IMR-90 (cell line): ENCODE measurements around the gene MMGT1. TPM values are rescaled to one million over a fixed set of nuclear protein-coding genes. Genes with fewer than 3 reads are reported as not detected.

Experiments
- ATAC-seq: fragments of 200-7000 bp; cut with Tn5 transposase; 2 replicates; pipeline ENCODE4 v1.9.1; 2020; ENCODE audit warnings: low read depth, mild to moderate bottlenecking, moderate library complexity
- Bru-seq: library from RNA; stranded (reverse); fragments of 400-500 nt; gene quantifications from one replicate; lab custom pipeline; 2021; lab: Mats Ljungman, UMichigan
- BruChase-seq, 2 experiments: library from RNA; stranded (reverse); fragments of 400-500 nt; gene quantifications; one replicate each; lab custom pipeline; 2021; lab: Mats Ljungman, UMichigan
- BruUV-seq: library from RNA; stranded (reverse); fragments of 400-500 nt; replicated peaks from 2 replicates; lab custom pipeline; 2021; lab: Mats Ljungman, UMichigan
- CTCF ChIA-PET: fragments of 300-600 bp; formaldehyde crosslinking; extraction: SDS; loops from one replicate; lab custom pipeline; 2021; ENCODE audit warnings: antibody characterized with exemption; lab: Yijun Ruan, JAX
- POLR2A ChIA-PET: fragments of 300-600 bp; sonication (Branson Sonifier 250); formaldehyde crosslinking; loops from one replicate; lab custom pipeline; 2022; ENCODE audit warnings: antibody characterized with exemption; ENCODE audit not compliant: unreplicated experiment; lab: Charles Lee
- DNase-seq: peaks from one replicate; pipeline ENCODE4 v3.0.0; 2013
- H2AFZ ChIP-seq: replicated peaks from 2 replicates; pipeline ENCODE3; 2013; ENCODE audit warnings: low read length, mild to moderate bottlenecking; ENCODE audit not compliant: poor library complexity
- H2AK5ac ChIP-seq: 2 replicates; pipeline ENCODE4 v1.6.1; 2013; ENCODE audit warnings: low read depth, low read length, inconsistent platforms
- H2AK9ac ChIP-seq: replicated peaks from 2 replicates; pipeline ENCODE3; 2013; ENCODE audit warnings: mild to moderate bottlenecking, low read depth, low read length, moderate library complexity; ENCODE audit not compliant: poor library complexity
- H2BK120ac ChIP-seq: 2 replicates; pipeline ENCODE4 v1.6.1; 2013; ENCODE audit warnings: low read depth, low read length, inconsistent platforms
- H2BK15ac ChIP-seq: 3 replicates; pipeline ENCODE4 v1.6.1; 2013; ENCODE audit warnings: low read depth, low read length, inconsistent platforms
- H2BK20ac ChIP-seq: 2 replicates; pipeline ENCODE4 v1.6.1; 2013; ENCODE audit warnings: low read depth, mild to moderate bottlenecking, inconsistent platforms, low read length, moderate library complexity
- H2BK5ac ChIP-seq: 2 replicates; pipeline ENCODE4 v1.6.1; 2013; ENCODE audit warnings: mild to moderate bottlenecking, low read depth, low read length, inconsistent platforms; ENCODE audit not compliant: poor library complexity, severe bottlenecking
- H3K14ac ChIP-seq: replicated peaks from 2 replicates; pipeline ENCODE4 v1.6.1; 2013; ENCODE audit warnings: low read depth, low read length, inconsistent platforms
- H3K18ac ChIP-seq: 2 replicates; pipeline ENCODE4 v1.6.1; 2013; ENCODE audit warnings: low read depth, low read length, control low read depth
- H3K23ac ChIP-seq: 2 replicates; pipeline ENCODE4 v1.6.1; 2013; ENCODE audit warnings: low read depth, low read length, inconsistent platforms
- H3K27ac ChIP-seq: 2 replicates; pipeline ENCODE4 v1.5.1; 2013; ENCODE audit warnings: mild to moderate bottlenecking, control low read depth, low read length; ENCODE audit not compliant: insufficient read depth
- H3K27me3 ChIP-seq: 2 replicates; pipeline ENCODE4 v1.6.1; 2013; ENCODE audit warnings: low read length; ENCODE audit not compliant: control insufficient read depth, insufficient read depth
- H3K36me3 ChIP-seq: 2 replicates; pipeline ENCODE4 v1.6.1; 2013; ENCODE audit warnings: low read length, mixed read lengths; ENCODE audit not compliant: control insufficient read depth, insufficient read depth
- H3K4ac ChIP-seq: 2 replicates; pipeline ENCODE4 v1.6.1; 2013; ENCODE audit warnings: low read depth, low read length, inconsistent platforms
- H3K4me1 ChIP-seq: 2 replicates; pipeline ENCODE4 v1.6.1; 2013; ENCODE audit warnings: low read length, mixed read lengths; ENCODE audit not compliant: control insufficient read depth, insufficient read depth
- H3K4me2 ChIP-seq: 2 replicates; pipeline ENCODE4 v1.6.1; 2013; ENCODE audit warnings: low read depth, mild to moderate bottlenecking, control low read depth, low read length, moderate library complexity
- H3K4me3 ChIP-seq: 2 replicates; pipeline ENCODE4 v1.5.1; 2013; ENCODE audit warnings: low read depth, mild to moderate bottlenecking, control low read depth, low read length, moderate library complexity; ENCODE audit not compliant: insufficient read depth
- H3K56ac ChIP-seq: 2 replicates; pipeline ENCODE4 v1.6.1; 2013; ENCODE audit warnings: low read length, inconsistent platforms; ENCODE audit not compliant: insufficient read depth; ENCODE audit errors: extremely low read depth
- H3K79me1 ChIP-seq, 2 experiments: 2 replicates each; pipeline ENCODE4 v1.6.1; 2013; ENCODE audit warnings: low read length in 2 of 2, inconsistent platforms in 1 of 2, low read depth in 1 of 2
- H3K9ac ChIP-seq: 2 replicates; pipeline ENCODE4 v1.6.1; 2013; ENCODE audit warnings: low read depth, low read length, control low read depth
- H3K9me1 ChIP-seq: 2 replicates; pipeline ENCODE4 v1.6.1; 2013; ENCODE audit warnings: low read length, inconsistent platforms; ENCODE audit not compliant: insufficient read depth
- H3K9me3 ChIP-seq: 2 replicates; pipeline ENCODE4 v1.6.1; 2013; ENCODE audit warnings: low read length; ENCODE audit not compliant: control insufficient read depth, insufficient read depth
- H4K20me1 ChIP-seq: 2 replicates; pipeline ENCODE4 v1.6.1; 2013; ENCODE audit warnings: low read length, inconsistent platforms; ENCODE audit not compliant: insufficient read depth
- H4K5ac ChIP-seq: 2 replicates; pipeline ENCODE4 v1.6.1; 2013; ENCODE audit warnings: mild to moderate bottlenecking, low read depth, low read length, control low read depth
- H4K8ac ChIP-seq, 2 experiments: 2 replicates each; pipeline ENCODE4 v1.6.1; 2013; ENCODE audit warnings: low read depth in 2 of 2, low read length in 2 of 2, control low read depth in 1 of 2, inconsistent platforms in 1 of 2
- H4K91ac ChIP-seq: 2 replicates; pipeline ENCODE4 v1.6.1; 2013; ENCODE audit warnings: low read depth, low read length, inconsistent platforms; ENCODE audit not compliant: insufficient read depth
- CEBPB ChIP-seq: IDR thresholded peaks from 2 replicates; pipeline ENCODE4 v1.6.1; 2012; ENCODE audit warnings: low read depth, low read length, improper control_type of control experiment
- CHD1 ChIP-seq: IDR thresholded peaks from 2 replicates; pipeline ENCODE4 v1.6.1; 2012; ENCODE audit warnings: low read depth, low read length, improper control_type of control experiment
- MAZ ChIP-seq: IDR thresholded peaks from 2 replicates; pipeline ENCODE4 v1.6.1; 2012; ENCODE audit warnings: low read depth, mild to moderate bottlenecking, low read length, improper control_type of control experiment, moderate library complexity, borderline replicate concordance
- POLR2A ChIP-seq: IDR thresholded peaks from 2 replicates; pipeline ENCODE4 v1.6.1; 2012; ENCODE audit warnings: mild to moderate bottlenecking, low read depth, low read length
- RFX5 ChIP-seq: IDR thresholded peaks from 2 replicates; pipeline ENCODE4 v1.8.0; 2012; ENCODE audit warnings: low read depth, mild to moderate bottlenecking, low read length, moderate library complexity
- WGBS, 2 experiments: methylation state at CpG; one replicate each; pipeline versions ENCODE4 v1.1.5 to v1.1.7; 2013; ENCODE audit warnings: missing lambda C conversion rate in 2 of 2; ENCODE audit not compliant: insufficient read length in 1 of 2; ENCODE audit errors: extremely low coverage in 2 of 2; 5-methylcytosine and 5-hydroxymethylcytosine counted together
- dilution Hi-C: fragments of 300-500 bp; cut with HindIII; formaldehyde crosslinking; loops from one replicate; pipeline ENCODE4 v1.14.3; 2018; ENCODE audit warnings: low sequenced_read_pairs; ENCODE audit not compliant: unreplicated experiment
- in situ Hi-C: fragments of 300-500 bp; cut with MboI; formaldehyde crosslinking; loops from 3 replicates; pipeline ENCODE4 v1.14.3; 2019; ENCODE audit warnings: low sequenced_read_pairs, inconsistent platforms, mixed read lengths
- intact Hi-C: fragments of 100-400 bp; cut with micrococcal nuclease; formaldehyde crosslinking; loops from 2 replicates; pipeline ENCODE4 v1.10.0; 2022
- long read RNA-seq: library from polyadenylated mRNA; unstranded; transcript quantifications from one replicate; pipeline ENCODE4 v2.0.0, GENCODE V29; 2021; ENCODE audit not compliant: unreplicated experiment
- polyA plus RNA-seq, 3 experiments: library from polyadenylated mRNA; depleted of rRNA; stranded (reverse); fragments of >200 nt; gene quantifications; 2 replicates each; pipeline ENCODE4 v1.2.3, GENCODE V29; 2012; ENCODE audit warnings: low replicate concordance in 1 of 3
- total RNA-seq: library from RNA; depleted of rRNA; stranded (reverse); fragments of >200 nt; gene quantifications from 2 replicates; pipeline ENCODE4 v1.2.3, GENCODE V29; 2012; rRNA removed
- TF ChIP-seq, protein P1 (sequence below): fragments of 150-350 bp; IDR thresholded peaks from 2 replicates; pipeline ENCODE4 v1.6.1; 2016; ENCODE audit warnings: low read depth, mild to moderate bottlenecking, low read length, moderate library complexity, borderline replicate concordance
- TF ChIP-seq, protein P2 (sequence below): fragments of 150-350 bp; IDR thresholded peaks from 2 replicates; pipeline ENCODE4 v1.6.1; 2017; ENCODE audit warnings: mild to moderate bottlenecking, antibody characterized with exemption, low read length, low read depth
- TF ChIP-seq, protein P3 (sequence below): conservative IDR thresholded peaks from 2 replicates; pipeline ENCODE4 v1.5.1; 2012; ENCODE audit warnings: mild to moderate bottlenecking, low read depth, low read length, improper control_type of control experiment

Gene MMGT1
- total RNA-seq (7.5 and 18.6 TPM in 2 replicates), polyA plus RNA-seq (2012; rRNA removed) (6.5 and 8.1 TPM in 2 replicates), Bru-seq, nascent RNA (percentile 63 among the genes with signal in this experiment), BruChase-seq, experiment 1, labeled RNA remaining after a 6-hour chase (percentile 88 among the genes with signal in this experiment), BruChase-seq, experiment 2, labeled RNA remaining after a 2-hour chase (percentile 81 among the genes with signal in this experiment)
- polyA plus RNA-seq (2012; cell fraction: cytosol; rRNA removed), result 1.7 and 2.0 TPM in 2 replicates
- polyA plus RNA-seq (2012; cell fraction: nucleus; rRNA removed; ENCODE audit: low replicate concordance), result 0.40 and 2.3 TPM in 2 replicates
- long read RNA-seq, transcript MMGT1-201 (4 exons, 3,738 nt), result major isoform, 17 of 17 reads
- long read RNA-seq, partial matches to known transcripts, result 0 of 17 reads
- long read RNA-seq, other reads (novel, unspliced or antisense), result 0 of 17 reads

DNA sequence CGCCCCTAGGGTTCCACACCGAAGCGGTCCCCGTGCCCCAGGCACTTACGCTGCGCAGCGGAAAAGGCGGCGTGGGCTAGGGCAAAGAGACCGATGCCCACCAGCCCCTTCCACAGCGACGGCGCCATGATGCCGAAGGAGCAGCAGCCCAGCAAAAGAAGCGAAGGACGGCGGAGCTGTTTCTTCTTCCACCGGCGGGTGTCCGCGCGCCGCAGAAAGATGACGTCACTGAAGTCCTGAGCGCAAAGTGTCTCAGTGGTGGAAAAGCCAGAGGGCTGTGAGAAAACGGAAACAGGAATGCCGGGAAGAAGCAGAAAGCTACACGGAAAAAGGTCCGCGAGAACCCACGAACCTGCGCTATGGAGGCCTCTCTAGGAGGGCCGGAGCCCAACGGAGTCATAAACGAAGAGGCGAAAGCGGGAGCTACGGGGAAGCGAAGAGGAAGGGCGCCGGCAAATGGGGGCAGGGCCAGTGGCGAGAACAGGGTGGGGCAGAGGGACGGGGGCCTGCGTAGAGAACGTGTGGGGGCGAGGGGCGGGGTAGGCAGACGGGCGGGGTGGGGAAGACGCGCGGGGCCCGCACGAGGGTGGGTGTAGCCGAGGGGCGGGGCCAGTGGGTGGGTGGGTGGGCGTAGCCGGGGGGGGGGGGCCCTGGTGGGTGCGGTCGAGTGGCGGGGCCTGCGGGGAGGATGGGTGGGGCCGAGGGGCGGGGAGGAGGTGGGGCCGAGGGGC lies at the start of gene MMGT1:
MMGT1 (minus strand) TSS at position 441 of the 731 bp plus-strand sequence; CDS start at position 128, 313 bp downstream.
- peak within 1 kb of the TSS; percentile 68 for H3K4ac ChIP-seq
- H3K9me3 ChIP-seq, result no peaks in the 10 kb centered on the region
- no peak within 1 kb of the TSS; the same call in 1 of the 2 replicates for H2BK20ac ChIP-seq
- H4K5ac ChIP-seq, result peak within 1 kb of the TSS; percentile 86
- peak within 1 kb of the TSS; percentile 83 for H4K91ac ChIP-seq
- H3K9ac ChIP-seq, result peak within 1 kb of the TSS; percentile 94
- peak within 1 kb of the TSS; percentile 89 for H2AFZ ChIP-seq
- peak within 1 kb of the TSS; percentile 83 for H2BK5ac ChIP-seq
- intact Hi-C loops (no loop called here), dilution Hi-C loops (no loop called here), in situ Hi-C loops (no loop called here)
- 0 out of 2 replicates have a peak, but pooled peaks cover 5% of the 10 kb centered on the region for H4K20me1 ChIP-seq
- ATAC-seq (peak; percentile 73), DNase-seq (peak; percentile 77)
- CTCF ChIA-PET, result interaction anchor here (0.7 kb wide), 1 partner anchor 14 kb away, joined by 4 read pairs; no protein-coding TSS in a partner anchor
- no peaks in the 10 kb centered on the region for H3K9me1 ChIP-seq
- peak within 1 kb of the TSS; percentile 91 for H3K56ac ChIP-seq
- peak within 1 kb of the TSS; percentile 76; the same call in 1 of the 3 replicates for H2BK15ac ChIP-seq
- peak within 1 kb of the TSS; percentile 95 for H3K18ac ChIP-seq
- no peak within 1 kb of the TSS for H2AK5ac ChIP-seq
- peak within 1 kb of the TSS; percentile 100 for H3K27ac ChIP-seq
- H3K4me1 ChIP-seq, result no peaks in the 10 kb centered on the region
- POLR2A ChIA-PET, result no interaction called here
- H4K8ac ChIP-seq, result peak within 1 kb of the TSS; percentile 83 to 91
- 45% methylated on average over 24 of the region's 65 CpGs; no CpG with 5 or more reads in 1 of the 2 experiments for WGBS, 2 experiments
- H2AK9ac ChIP-seq, result peak within 1 kb of the TSS; percentile 68
- TF ChIP-seq RFX5 (no peak), MAZ (peak; percentile 61; the same call in 1 of the 2 replicates), POLR2A (peak; percentile 56; the same call in 1 of the 2 replicates), CHD1 (0 out of 2 replicates have a peak, but pooled peaks have one; percentile 42), CEBPB (no peak)
- TF ChIP-seq, protein P1, sequence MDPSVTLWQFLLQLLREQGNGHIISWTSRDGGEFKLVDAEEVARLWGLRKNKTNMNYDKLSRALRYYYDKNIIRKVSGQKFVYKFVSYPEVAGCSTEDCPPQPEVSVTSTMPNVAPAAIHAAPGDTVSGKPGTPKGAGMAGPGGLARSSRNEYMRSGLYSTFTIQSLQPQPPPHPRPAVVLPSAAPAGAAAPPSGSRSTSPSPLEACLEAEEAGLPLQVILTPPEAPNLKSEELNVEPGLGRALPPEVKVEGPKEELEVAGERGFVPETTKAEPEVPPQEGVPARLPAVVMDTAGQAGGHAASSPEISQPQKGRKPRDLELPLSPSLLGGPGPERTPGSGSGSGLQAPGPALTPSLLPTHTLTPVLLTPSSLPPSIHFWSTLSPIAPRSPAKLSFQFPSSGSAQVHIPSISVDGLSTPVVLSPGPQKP, result no peak
- TF ChIP-seq, protein P2, sequence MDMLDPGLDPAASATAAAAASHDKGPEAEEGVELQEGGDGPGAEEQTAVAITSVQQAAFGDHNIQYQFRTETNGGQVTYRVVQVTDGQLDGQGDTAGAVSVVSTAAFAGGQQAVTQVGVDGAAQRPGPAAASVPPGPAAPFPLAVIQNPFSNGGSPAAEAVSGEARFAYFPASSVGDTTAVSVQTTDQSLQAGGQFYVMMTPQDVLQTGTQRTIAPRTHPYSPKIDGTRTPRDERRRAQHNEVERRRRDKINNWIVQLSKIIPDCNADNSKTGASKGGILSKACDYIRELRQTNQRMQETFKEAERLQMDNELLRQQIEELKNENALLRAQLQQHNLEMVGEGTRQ, result no peak
- TF ChIP-seq, protein P3, sequence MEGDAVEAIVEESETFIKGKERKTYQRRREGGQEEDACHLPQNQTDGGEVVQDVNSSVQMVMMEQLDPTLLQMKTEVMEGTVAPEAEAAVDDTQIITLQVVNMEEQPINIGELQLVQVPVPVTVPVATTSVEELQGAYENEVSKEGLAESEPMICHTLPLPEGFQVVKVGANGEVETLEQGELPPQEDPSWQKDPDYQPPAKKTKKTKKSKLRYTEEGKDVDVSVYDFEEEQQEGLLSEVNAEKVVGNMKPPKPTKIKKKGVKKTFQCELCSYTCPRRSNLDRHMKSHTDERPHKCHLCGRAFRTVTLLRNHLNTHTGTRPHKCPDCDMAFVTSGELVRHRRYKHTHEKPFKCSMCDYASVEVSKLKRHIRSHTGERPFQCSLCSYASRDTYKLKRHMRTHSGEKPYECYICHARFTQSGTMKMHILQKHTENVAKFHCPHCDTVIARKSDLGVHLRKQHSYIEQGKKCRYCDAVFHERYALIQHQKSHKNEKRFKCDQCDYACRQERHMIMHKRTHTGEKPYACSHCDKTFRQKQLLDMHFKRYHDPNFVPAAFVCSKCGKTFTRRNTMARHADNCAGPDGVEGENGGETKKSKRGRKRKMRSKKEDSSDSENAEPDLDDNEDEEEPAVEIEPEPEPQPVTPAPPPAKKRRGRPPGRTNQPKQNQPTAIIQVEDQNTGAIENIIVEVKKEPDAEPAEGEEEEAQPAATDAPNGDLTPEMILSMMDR, result 0 out of 2 replicates have a peak, but pooled peaks have one; percentile 2
- BruUV-seq, result TSS peak; percentile 40
- peak within 1 kb of the TSS; percentile 69 for H3K14ac ChIP-seq
- no peaks in the 10 kb centered on the region for H3K27me3 ChIP-seq
- H3K4me2 ChIP-seq, result peak within 1 kb of the TSS; percentile 77
- no peaks in the 10 kb centered on the region for H3K36me3 ChIP-seq
- H2BK120ac ChIP-seq, result peak within 1 kb of the TSS; percentile 81
- peak within 1 kb of the TSS; percentile 94 for H3K4me3 ChIP-seq
- peak within 1 kb of the TSS; percentile 63 for H3K23ac ChIP-seq
- H3K79me1 ChIP-seq, result peaks cover 4 to 7% of the 10 kb centered on the region in 2 experiments; a peak in 1 of 4 replicates
